H9 (cell line): ENCODE measurements around the gene ZNF638. TPM values are rescaled to one million over a fixed set of nuclear protein-coding genes. Genes with fewer than 3 reads are reported as not detected.

ENCODE experiments used
- DNase-seq: peaks from one replicate; pipeline ENCODE4 v3.0.0-alpha.2; 2017
- H2AFZ ChIP-seq: one replicate; pipeline ENCODE4 v1.6.1; 2013; ENCODE audit warnings: mild to moderate bottlenecking, low read length, control low read depth, moderate library complexity
- H2AK5ac ChIP-seq: 2 replicates; pipeline ENCODE4 v1.6.1; 2013; ENCODE audit warnings: low read length, control low read depth, mixed read lengths; ENCODE audit not compliant: insufficient read length
- H2BK120ac ChIP-seq: one replicate; pipeline ENCODE4 v1.6.1; 2013; ENCODE audit warnings: low read depth, mild to moderate bottlenecking, low read length, control low read depth, inconsistent platforms; ENCODE audit not compliant: poor library complexity, severe bottlenecking
- H2BK12ac ChIP-seq: 2 replicates; pipeline ENCODE4 v1.6.1; 2013; ENCODE audit warnings: low read length, control low read depth, mixed read lengths, low read depth; ENCODE audit not compliant: insufficient read length
- H2BK15ac ChIP-seq: 2 replicates; pipeline ENCODE4 v1.6.1; 2013; ENCODE audit warnings: low read depth, low read length, control low read depth
- H2BK20ac ChIP-seq: one replicate; pipeline ENCODE4 v1.6.1; 2013; ENCODE audit warnings: low read depth, mild to moderate bottlenecking, low read length, control low read depth, inconsistent platforms; ENCODE audit not compliant: poor library complexity, severe bottlenecking
- H2BK5ac ChIP-seq: 2 replicates; pipeline ENCODE4 v1.6.1; 2013; ENCODE audit warnings: low read length, control low read depth, mixed read lengths; ENCODE audit not compliant: insufficient read length
- H3K14ac ChIP-seq: 2 replicates; pipeline ENCODE4 v1.6.1; 2013; ENCODE audit warnings: low read length, control low read depth; ENCODE audit not compliant: insufficient read depth
- H3K18ac ChIP-seq: 2 replicates; pipeline ENCODE4 v1.6.1; 2013; ENCODE audit warnings: low read depth, mild to moderate bottlenecking, mixed read lengths, low read length, control low read depth; ENCODE audit not compliant: insufficient read length
- H3K23ac ChIP-seq: 2 replicates; pipeline ENCODE4 v1.6.1; 2013; ENCODE audit warnings: low read length, control low read depth, mixed read lengths, low read depth; ENCODE audit not compliant: insufficient read length
- H3K23me2 ChIP-seq: 2 replicates; pipeline ENCODE4 v1.6.1; 2013; ENCODE audit warnings: low read depth, mild to moderate bottlenecking, mixed read lengths, low read length, control low read depth; ENCODE audit not compliant: insufficient read length, poor library complexity, severe bottlenecking
- H3K27ac ChIP-seq: 2 replicates; pipeline ENCODE4 v1.5.1; 2013; ENCODE audit warnings: low read length, control low read depth, mixed read lengths, low read depth; ENCODE audit not compliant: insufficient read length
- H3K27me3 ChIP-seq: 2 replicates; pipeline ENCODE4 v1.6.1; 2013; ENCODE audit warnings: low read length, control low read depth, inconsistent platforms; ENCODE audit not compliant: insufficient read depth
- H3K4ac ChIP-seq: 2 replicates; pipeline ENCODE4 v1.6.1; 2013; ENCODE audit warnings: low read depth, mild to moderate bottlenecking, control low read depth, inconsistent platforms, low read length, moderate library complexity
- H3K4me1 ChIP-seq: 2 replicates; pipeline ENCODE4 v1.6.1; 2013; ENCODE audit warnings: low read length, control low read depth, inconsistent platforms; ENCODE audit not compliant: insufficient read depth
- H3K4me2 ChIP-seq: 2 replicates; pipeline ENCODE4 v1.6.1; 2013; ENCODE audit warnings: low read length, control low read depth, mixed read lengths; ENCODE audit not compliant: insufficient read length, insufficient read depth
- H3K56ac ChIP-seq: 2 replicates; pipeline ENCODE4 v1.6.1; 2013; ENCODE audit warnings: low read depth, mild to moderate bottlenecking, mixed read lengths, low read length, control low read depth; ENCODE audit not compliant: insufficient read length
- H3K79me1 ChIP-seq: 2 replicates; pipeline ENCODE4 v1.6.1; 2013; ENCODE audit warnings: low read depth, mild to moderate bottlenecking, moderate library complexity, low read length, control low read depth, inconsistent platforms; ENCODE audit not compliant: insufficient read depth, poor library complexity, severe bottlenecking
- H3K79me2 ChIP-seq: 2 replicates; pipeline ENCODE4 v1.6.1; 2013; ENCODE audit warnings: low read length, control low read depth, inconsistent platforms; ENCODE audit not compliant: insufficient read depth
- H3K9ac ChIP-seq: 2 replicates; pipeline ENCODE4 v1.6.1; 2013; ENCODE audit warnings: low read length, control low read depth, mixed read lengths; ENCODE audit not compliant: insufficient read length; ENCODE audit errors: extremely low read depth
- H3K9me3 ChIP-seq: one replicate; pipeline ENCODE4 v1.6.1; 2013; ENCODE audit warnings: low read depth, low read length, inconsistent platforms; ENCODE audit not compliant: control insufficient read depth
- H3T11ph ChIP-seq: one replicate; pipeline ENCODE4 v1.6.1; 2013; ENCODE audit warnings: mild to moderate bottlenecking, low read length, control low read depth, inconsistent platforms
- H4K20me1 ChIP-seq: one replicate; pipeline ENCODE4 v1.6.1; 2013; ENCODE audit not compliant: control insufficient read depth, insufficient read length, insufficient read depth
- H4K5ac ChIP-seq: 2 replicates; pipeline ENCODE4 v1.6.1; 2013; ENCODE audit warnings: low read depth, mild to moderate bottlenecking, mixed read lengths, low read length, control low read depth; ENCODE audit not compliant: insufficient read length
- H4K8ac ChIP-seq: replicated peaks from 2 replicates; pipeline ENCODE4 v1.6.1; 2013; ENCODE audit warnings: low read length, control low read depth, mixed read lengths, low read depth; ENCODE audit not compliant: insufficient read length
- H4K91ac ChIP-seq: 2 replicates; pipeline ENCODE4 v1.6.1; 2013; ENCODE audit warnings: low read depth, mild to moderate bottlenecking, moderate library complexity, mixed read lengths, low read length, control low read depth; ENCODE audit not compliant: insufficient read length
- H3K27ac Mint-ChIP-seq, 3 experiments: 2 replicates in 2 of 3; 3 replicates in 1 of 3; pipeline ENCODE4 v1.8.0; 2020 to 2021; ENCODE audit warnings: mixed read lengths in 3 of 3, mild to moderate bottlenecking in 1 of 3, moderate library complexity in 1 of 3
- H3K27me3 Mint-ChIP-seq: 2 replicates; pipeline ENCODE4 v1.8.0; 2021; ENCODE audit warnings: low read depth, mild to moderate bottlenecking, moderate library complexity, mixed read lengths
- H3K36me3 Mint-ChIP-seq, 3 experiments: 2 replicates in 2 of 3; 3 replicates in 1 of 3; pipeline ENCODE4 v1.8.0; 2020 to 2021; ENCODE audit warnings: low read depth in 3 of 3, mixed read lengths in 3 of 3; ENCODE audit not compliant: insufficient read depth in 1 of 3
- H3K4me1 Mint-ChIP-seq, 2 experiments: 2 replicates each; pipeline ENCODE4 v1.8.0; 2020; ENCODE audit warnings: mixed read lengths in 2 of 2
- H3K4me3 Mint-ChIP-seq, 2 experiments: 2 replicates in 1 of 2; 3 replicates in 1 of 2; pipeline ENCODE4 v1.8.0; 2020 to 2021; ENCODE audit warnings: mild to moderate bottlenecking in 2 of 2, mixed read lengths in 2 of 2, moderate library complexity in 1 of 2
- H3K9me3 Mint-ChIP-seq, 2 experiments: 2 replicates in 1 of 2; 3 replicates in 1 of 2; pipeline ENCODE4 v1.8.0; 2020; ENCODE audit warnings: mild to moderate bottlenecking in 2 of 2, mixed read lengths in 2 of 2, moderate library complexity in 1 of 2
- WGBS: extraction: QIAGEN DNeasy Blood & Tissue Kit; methylation state at CpG from one replicate; pipeline ENCODE4 v1.1.7; 2013; ENCODE audit warnings: missing lambda C conversion rate, low lambda C conversion rate, mixed read lengths; ENCODE audit not compliant: insufficient read length; ENCODE audit errors: extremely low coverage; 5-methylcytosine and 5-hydroxymethylcytosine counted together
- total RNA-seq: library from RNA; stranded (reverse); gene quantifications from 2 replicates; pipeline ENCODE4 v1.2.1, GENCODE V29; 2021
- TF ChIP-seq, protein P1 (sequence below): fragments of 200-600 bp; sonication (generic); conservative IDR thresholded peaks from 3 replicates; pipeline ENCODE4 v1.8.0; 2021; ENCODE audit warnings: antibody characterized with exemption, mild to moderate bottlenecking

Gene ZNF638
- total RNA-seq, 1 experiment from 2014 or later: 146 TPM

DNA sequence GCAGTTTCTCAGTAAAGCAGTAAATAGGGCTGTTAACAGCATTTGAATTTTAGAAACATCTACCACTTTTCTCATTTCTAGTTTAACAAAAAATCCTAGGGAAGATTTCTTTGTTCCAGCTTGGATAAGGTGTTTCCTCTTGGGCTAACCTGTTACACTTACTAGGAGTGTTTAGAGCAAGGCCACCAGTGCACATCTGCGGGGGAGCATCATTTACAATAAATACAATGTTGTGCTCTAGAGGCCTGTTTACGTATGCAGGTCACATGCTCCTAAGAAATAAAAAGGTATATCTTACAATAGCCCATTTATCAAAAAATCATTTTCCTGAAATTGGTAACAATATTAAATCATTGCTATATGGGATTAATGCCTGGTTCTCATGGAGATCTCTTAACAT lies 8.1 kb downstream of the ZNF638 start:
- Histone ChIP-seq H2BK5ac (no peak overlapping the region), H3K27ac (no peak overlapping the region), H2BK120ac (no peak overlapping the region), H3K4me2 (no peak overlapping the region), H3T11ph (no peak overlapping the region), H3K79me1 (peaks cover 10% of the 10 kb centered on the region), H3K18ac (no peak overlapping the region), H2AFZ (no peak overlapping the region), H2BK12ac (no peak overlapping the region), H3K79me2 (peaks cover 39% of the 10 kb centered on the region), H3K4ac (no peak overlapping the region), H4K91ac (no peak overlapping the region), H4K20me1 (no peaks in the 10 kb centered on the region), H3K9me3 (no peaks in the 10 kb centered on the region), H4K8ac (no peak overlapping the region), H3K14ac (no peak overlapping the region), H3K27me3 (no peaks in the 10 kb centered on the region), H3K23me2 (no peaks in the 10 kb centered on the region), H2BK20ac (no peak overlapping the region), H2AK5ac (no peak overlapping the region), H3K4me1 (no peaks in the 10 kb centered on the region), H3K9ac (no peak overlapping the region), H2BK15ac (no peak overlapping the region), H4K5ac (no peak overlapping the region), H3K23ac (no peak overlapping the region), H3K56ac (no peak overlapping the region)
- no peak overlapping the region for H3K4me3 Mint-ChIP-seq
- no peaks in the 10 kb centered on the region for H3K27me3 Mint-ChIP-seq
- WGBS: no CpG with 5 or more reads among the region's 2 CpGs
- peaks cover 0 to 8% (median 0%) of the 10 kb centered on the region in 3 experiments; a peak in 3 of 7 replicates for H3K36me3 Mint-ChIP-seq
- no peaks in the 10 kb centered on the region for H3K9me3 Mint-ChIP-seq
- DNase-seq: no peak
- H3K27ac Mint-ChIP-seq: peak overlapping the region; percentile 16 to 46 (median 43); a peak in 3 of 7 replicates
- TF ChIP-seq, protein P1, sequence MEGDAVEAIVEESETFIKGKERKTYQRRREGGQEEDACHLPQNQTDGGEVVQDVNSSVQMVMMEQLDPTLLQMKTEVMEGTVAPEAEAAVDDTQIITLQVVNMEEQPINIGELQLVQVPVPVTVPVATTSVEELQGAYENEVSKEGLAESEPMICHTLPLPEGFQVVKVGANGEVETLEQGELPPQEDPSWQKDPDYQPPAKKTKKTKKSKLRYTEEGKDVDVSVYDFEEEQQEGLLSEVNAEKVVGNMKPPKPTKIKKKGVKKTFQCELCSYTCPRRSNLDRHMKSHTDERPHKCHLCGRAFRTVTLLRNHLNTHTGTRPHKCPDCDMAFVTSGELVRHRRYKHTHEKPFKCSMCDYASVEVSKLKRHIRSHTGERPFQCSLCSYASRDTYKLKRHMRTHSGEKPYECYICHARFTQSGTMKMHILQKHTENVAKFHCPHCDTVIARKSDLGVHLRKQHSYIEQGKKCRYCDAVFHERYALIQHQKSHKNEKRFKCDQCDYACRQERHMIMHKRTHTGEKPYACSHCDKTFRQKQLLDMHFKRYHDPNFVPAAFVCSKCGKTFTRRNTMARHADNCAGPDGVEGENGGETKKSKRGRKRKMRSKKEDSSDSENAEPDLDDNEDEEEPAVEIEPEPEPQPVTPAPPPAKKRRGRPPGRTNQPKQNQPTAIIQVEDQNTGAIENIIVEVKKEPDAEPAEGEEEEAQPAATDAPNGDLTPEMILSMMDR: no peak
- peaks cover 42 to 50% of the 10 kb centered on the region in 2 experiments for H3K4me1 Mint-ChIP-seq
